ENCODE measurements around the gene FAM110D.

DNA sequence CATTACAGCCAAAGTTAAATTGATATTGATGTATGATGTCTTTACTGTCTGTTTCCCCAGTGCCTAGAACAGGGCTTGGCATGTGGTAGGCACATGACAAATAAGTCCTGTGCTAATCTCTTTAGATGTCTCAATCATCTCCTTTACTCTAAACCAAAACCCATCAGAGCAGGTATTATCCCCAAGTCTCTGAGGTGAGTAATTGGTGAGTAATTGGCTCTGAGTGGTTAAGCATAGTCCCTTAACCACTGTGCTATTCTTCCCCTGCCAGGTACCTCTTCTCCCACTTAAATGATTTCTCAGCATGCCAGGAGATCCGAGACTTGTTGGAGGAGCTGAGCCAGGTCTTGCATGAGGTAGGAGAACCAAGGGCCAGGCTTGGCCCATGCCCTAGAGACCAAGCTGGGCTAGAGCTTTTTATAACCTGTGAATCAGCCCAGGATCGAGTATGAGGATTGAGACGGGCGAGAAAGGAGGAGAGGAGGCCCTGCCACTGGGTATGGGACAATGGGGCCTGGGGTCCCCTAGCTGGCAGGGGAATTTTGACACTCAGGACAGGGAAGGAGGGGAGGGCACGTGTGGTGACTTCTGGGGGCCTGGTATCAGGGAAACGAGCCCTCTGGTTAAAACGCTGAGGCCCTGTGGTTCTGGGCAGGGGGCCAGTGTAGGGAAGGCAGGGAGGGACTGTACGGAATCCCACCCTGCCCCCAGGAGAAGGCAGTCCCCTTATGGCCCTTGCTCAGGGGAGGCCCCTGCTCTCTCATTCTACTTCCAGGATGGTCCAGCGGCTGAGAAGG is 22.9 kb downstream of the FAM110D start:
- no peak for TF ChIP-seq HDAC6 (IDR thresholded peaks at IDR 0.05; ENCODE audit: low read depth, low read length)
- TF ChIP-seq SP2 (IDR thresholded peaks at IDR 0.05; ENCODE audit: low read length) = no peak
- no peak for TF ChIP-seq EGR1 (IDR thresholded peaks at IDR 0.05; ENCODE audit: borderline replicate concordance, low read depth, low read length)
